K562 (cell line): ENCODE data around the gene ARMCX2.

Experiments used
- CTCF ChIP-seq, 3 experiments: IDR thresholded peaks in 2 of 3; conservative IDR thresholded peaks in 1 of 3; 2 replicates each; pipeline ENCODE4 v1.5.1; 2011 to 2012; ENCODE audit warnings: low read length in 3 of 3, mild to moderate bottlenecking in 3 of 3, control low read depth in 2 of 3, improper control_type of control experiment in 1 of 3, inconsistent platforms in 1 of 3, low read depth in 1 of 3, mixed read lengths in 1 of 3, moderate library complexity in 1 of 3; ENCODE audit not compliant: insufficient read depth in 2 of 3
- MYC ChIP-seq, 2 experiments: fragments of 250-450 bp in 1 of 2; sonication (Bioruptor Pico) in 1 of 2; IDR thresholded peaks; 2 replicates each; pipeline versions ENCODE4 v1.5.1 to v1.6.1; 2012 to 2021; ENCODE audit warnings: low read depth in 2 of 2, borderline replicate concordance in 1 of 2, improper control_type of control experiment in 1 of 2, low read length in 1 of 2, mild to moderate bottlenecking in 1 of 2, moderate library complexity in 1 of 2

DNA sequence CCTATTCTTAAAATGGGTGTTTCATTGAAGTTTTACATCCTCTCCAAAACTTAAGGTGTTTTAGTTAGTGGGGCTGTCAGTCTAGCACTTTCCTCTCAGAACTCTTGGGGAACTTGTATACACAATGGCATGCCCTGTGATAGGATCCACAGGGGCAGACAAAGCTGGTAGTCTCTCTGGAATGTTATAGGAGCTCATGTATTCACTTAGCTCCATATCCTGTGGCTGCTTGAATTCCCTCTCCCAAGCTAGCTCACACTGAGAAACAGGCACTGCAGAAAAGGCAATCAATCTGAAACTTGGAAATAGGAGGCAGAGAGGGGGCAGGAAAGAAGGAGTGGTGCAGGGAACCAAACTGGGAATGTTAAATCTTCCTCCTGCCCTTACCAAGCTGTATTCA lies 26.3 kb upstream of the ARMCX2 start:
- TF ChIP-seq MYC (IDR thresholded peaks at IDR 0.05; ENCODE audit: low read depth, low read length) = no peak
- TF ChIP-seq MYC (CRISPR knock-in tag; IDR thresholded peaks at IDR 0.05; ENCODE audit: borderline replicate concordance, low read depth) = no peak
- TF ChIP-seq CTCF (IDR thresholded peaks at IDR 0.05 in 2 of 3, conservative IDR thresholded peaks at IDR 0.05 in 1 of 3; ENCODE audit: insufficient read depth in 2 of 3, low read depth in 1 of 3, low read length in 3 of 3) = no peak
